Measurements from ENCODE around the gene DNAJC1. TPM values are rescaled to one million over a fixed set of nuclear protein-coding genes. Genes with fewer than 3 reads are reported as not detected.
"Not testable (repeated sequence)": the region's sequence is repeated elsewhere in the genome, so short reads cannot be mapped to it uniquely, and the experiment has no call there.

The DNAJC1 gene
- total RNA-seq, 4 donors from 2014 or later, result 27.4 to 59.5 (median 37.6) TPM

GRCh38 chr10:21891439-21891838 lies 112.1 kb downstream of the DNAJC1 start:
- H3K4me3 ChIP-seq, result no peak overlapping the region
- no peak overlapping the region for H3K27ac ChIP-seq
- DNase-seq, result no peak
- H3K9me3 ChIP-seq, result peaks cover 4 to 18% of the 10 kb centered on the region in 2 donors
- no peaks in the 10 kb centered on the region for H3K36me3 ChIP-seq
- H3K27me3 ChIP-seq, result no peaks in the 10 kb centered on the region
- TF ChIP-seq, protein P1, sequence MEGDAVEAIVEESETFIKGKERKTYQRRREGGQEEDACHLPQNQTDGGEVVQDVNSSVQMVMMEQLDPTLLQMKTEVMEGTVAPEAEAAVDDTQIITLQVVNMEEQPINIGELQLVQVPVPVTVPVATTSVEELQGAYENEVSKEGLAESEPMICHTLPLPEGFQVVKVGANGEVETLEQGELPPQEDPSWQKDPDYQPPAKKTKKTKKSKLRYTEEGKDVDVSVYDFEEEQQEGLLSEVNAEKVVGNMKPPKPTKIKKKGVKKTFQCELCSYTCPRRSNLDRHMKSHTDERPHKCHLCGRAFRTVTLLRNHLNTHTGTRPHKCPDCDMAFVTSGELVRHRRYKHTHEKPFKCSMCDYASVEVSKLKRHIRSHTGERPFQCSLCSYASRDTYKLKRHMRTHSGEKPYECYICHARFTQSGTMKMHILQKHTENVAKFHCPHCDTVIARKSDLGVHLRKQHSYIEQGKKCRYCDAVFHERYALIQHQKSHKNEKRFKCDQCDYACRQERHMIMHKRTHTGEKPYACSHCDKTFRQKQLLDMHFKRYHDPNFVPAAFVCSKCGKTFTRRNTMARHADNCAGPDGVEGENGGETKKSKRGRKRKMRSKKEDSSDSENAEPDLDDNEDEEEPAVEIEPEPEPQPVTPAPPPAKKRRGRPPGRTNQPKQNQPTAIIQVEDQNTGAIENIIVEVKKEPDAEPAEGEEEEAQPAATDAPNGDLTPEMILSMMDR (IDR thresholded peaks at IDR 0.05), result no peak
- no peak for TF ChIP-seq POLR2A (IDR thresholded peaks at IDR 0.05)
- H3K4me1 ChIP-seq, result no peaks in the 10 kb centered on the region
- intact Hi-C loops (cut with DNase I; ENCODE audit: low total_unique reads), result no loop called here

GRCh38 chr10:21889477-21890275 lies 113.9 kb downstream of the DNAJC1 start:
- TF ChIP-seq, protein P1 (IDR thresholded peaks at IDR 0.05), result no peak
- TF ChIP-seq POLR2A (IDR thresholded peaks at IDR 0.05), result no peak
- H3K9me3 ChIP-seq, result peaks cover 4 to 21% of the 10 kb centered on the region in 2 donors

GRCh38 chr10:21888959-21889358 lies 114.6 kb downstream of the DNAJC1 start:
- no peak overlapping the region for H3K4me3 ChIP-seq
- H3K36me3 ChIP-seq, result no peaks in the 10 kb centered on the region
- intact Hi-C loops (cut with DNase I; ENCODE audit: low total_unique reads), result no loop called here
- TF ChIP-seq, protein P1 (IDR thresholded peaks at IDR 0.05), result no peak
- TF ChIP-seq POLR2A (IDR thresholded peaks at IDR 0.05), result no peak
- H3K4me1 ChIP-seq, result no peaks in the 10 kb centered on the region
- no peaks in the 10 kb centered on the region for H3K27me3 ChIP-seq
- H3K27ac ChIP-seq, result no peak overlapping the region
- H3K9me3 ChIP-seq, result peaks cover 4 to 17% of the 10 kb centered on the region in 2 donors
- no peak for DNase-seq

More at GRCh38 chr10:21889477-21890275, 113.9 kb downstream of the DNAJC1 start:
- DNase-seq, result no peak
- intact Hi-C loops (cut with DNase I; ENCODE audit: low total_unique reads), result no loop called here
- H3K27me3 ChIP-seq, result no peaks in the 10 kb centered on the region
- H3K4me1 ChIP-seq, result no peaks in the 10 kb centered on the region
- no peak overlapping the region for H3K27ac ChIP-seq
- no peaks in the 10 kb centered on the region for H3K36me3 ChIP-seq
- H3K4me3 ChIP-seq, result no peak overlapping the region

GRCh38 chr10:21885940-21886339 lies 117.6 kb downstream of the DNAJC1 start:
- Histone ChIP-seq H3K36me3 (no peaks in the 10 kb centered on the region), H3K9me3 (peaks cover 0 to 4% of the 10 kb centered on the region in 2 donors), H3K27ac (no peak overlapping the region), H3K4me1 (no peaks in the 10 kb centered on the region), H3K4me3 (no peak overlapping the region), H3K27me3 (no peaks in the 10 kb centered on the region)
- TF ChIP-seq POLR2A (IDR thresholded peaks at IDR 0.05), result no peak
- TF ChIP-seq, protein P1 (IDR thresholded peaks at IDR 0.05), result no peak
- no peak for DNase-seq
- intact Hi-C loops (cut with DNase I; ENCODE audit: low total_unique reads), result no loop called here

GRCh38 chr10:21873198-21873597 lies 130.3 kb downstream of the DNAJC1 start:
- TF ChIP-seq, protein P1 (IDR thresholded peaks at IDR 0.05), result no peak
- TF ChIP-seq POLR2A (IDR thresholded peaks at IDR 0.05), result no peak
- H3K36me3 ChIP-seq, result no peaks in the 10 kb centered on the region
- no peak overlapping the region for H3K27ac ChIP-seq
- intact Hi-C loops (cut with DNase I; ENCODE audit: low total_unique reads), result no loop called here
- no peaks in the 10 kb centered on the region for H3K27me3 ChIP-seq
- no peaks in the 10 kb centered on the region for H3K4me1 ChIP-seq
- no peaks in the 10 kb centered on the region for H3K9me3 ChIP-seq
- no peak overlapping the region for H3K4me3 ChIP-seq
- no peak for DNase-seq

- H3K27me3 ChIP-seq; H3K27ac ChIP-seq; H3K9me3 ChIP-seq; DNase-seq; H3K4me3 ChIP-seq; H3K36me3 ChIP-seq; intact Hi-C loops (cut with DNase I; ENCODE audit: low total_unique reads); H3K4me1 ChIP-seq: not testable (repeated sequence)
Measured at GRCh38 chr10:21872771-21873170, 130.8 kb downstream of the DNAJC1 start.
